ENCODE data around the gene TM4SF20. TPM values are rescaled to one million over a fixed set of nuclear protein-coding genes. Genes with fewer than 3 reads are reported as not detected.

TM4SF20 gene
- total RNA-seq, 4 donors from 2014 or later: not detected

GRCh38 chr2:227323818-227324217 is 55.3 kb downstream of the TM4SF20 start:
- DNase-seq: no peak
- 97 to 99% methylated on average over 4 of the region's 4 CpGs for WGBS, 2 donors
- Histone ChIP-seq H3K27me3 (no peaks in the 10 kb centered on the region), H3K4me1 (peaks cover 0 to 31% (median 5%) of the 10 kb centered on the region in 3 donors), H3K4me3 (no peak overlapping the region), H3K36me3 (peaks cover 0 to 3% (median 0%) of the 10 kb centered on the region in 3 donors), H3K27ac (no peak overlapping the region), H3K9me3 (no peaks in the 10 kb centered on the region)
- intact Hi-C loops (cut with DNase I): no loop called here
- TF ChIP-seq, protein P1, sequence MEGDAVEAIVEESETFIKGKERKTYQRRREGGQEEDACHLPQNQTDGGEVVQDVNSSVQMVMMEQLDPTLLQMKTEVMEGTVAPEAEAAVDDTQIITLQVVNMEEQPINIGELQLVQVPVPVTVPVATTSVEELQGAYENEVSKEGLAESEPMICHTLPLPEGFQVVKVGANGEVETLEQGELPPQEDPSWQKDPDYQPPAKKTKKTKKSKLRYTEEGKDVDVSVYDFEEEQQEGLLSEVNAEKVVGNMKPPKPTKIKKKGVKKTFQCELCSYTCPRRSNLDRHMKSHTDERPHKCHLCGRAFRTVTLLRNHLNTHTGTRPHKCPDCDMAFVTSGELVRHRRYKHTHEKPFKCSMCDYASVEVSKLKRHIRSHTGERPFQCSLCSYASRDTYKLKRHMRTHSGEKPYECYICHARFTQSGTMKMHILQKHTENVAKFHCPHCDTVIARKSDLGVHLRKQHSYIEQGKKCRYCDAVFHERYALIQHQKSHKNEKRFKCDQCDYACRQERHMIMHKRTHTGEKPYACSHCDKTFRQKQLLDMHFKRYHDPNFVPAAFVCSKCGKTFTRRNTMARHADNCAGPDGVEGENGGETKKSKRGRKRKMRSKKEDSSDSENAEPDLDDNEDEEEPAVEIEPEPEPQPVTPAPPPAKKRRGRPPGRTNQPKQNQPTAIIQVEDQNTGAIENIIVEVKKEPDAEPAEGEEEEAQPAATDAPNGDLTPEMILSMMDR (IDR thresholded peaks at IDR 0.05): no peak

DNA sequence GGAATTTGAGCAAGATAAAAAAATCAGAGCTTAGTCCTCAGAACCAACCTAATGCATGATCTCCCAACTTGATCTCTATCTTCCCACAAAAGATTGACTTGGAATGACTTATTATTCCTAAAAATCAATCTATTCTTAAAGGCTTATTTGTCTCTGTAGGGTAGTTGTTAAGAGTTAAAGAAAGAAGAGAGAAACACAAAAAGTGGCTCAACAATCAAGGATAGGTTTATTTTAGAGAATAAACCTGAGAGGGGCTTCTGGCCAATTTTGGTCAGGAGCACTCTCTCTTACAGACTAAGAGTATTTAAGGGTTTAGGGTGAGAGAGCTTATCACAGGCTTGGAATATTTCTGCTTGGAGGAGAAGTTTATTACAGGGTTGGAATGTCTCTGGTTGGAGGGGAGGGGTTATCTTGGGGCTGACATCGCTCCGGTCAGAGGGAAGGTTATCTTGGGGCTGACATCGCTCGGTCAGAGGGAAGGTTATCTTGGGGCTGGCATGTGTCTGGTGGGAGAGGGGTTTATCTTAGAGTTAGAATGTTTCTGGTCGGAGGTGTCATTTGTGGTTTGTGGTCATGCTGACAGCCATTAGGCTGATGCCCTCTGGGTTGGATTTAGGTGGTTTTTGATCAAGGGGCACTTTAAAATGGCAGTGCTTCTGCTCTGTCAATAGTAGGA is 56.4 kb downstream of the TM4SF20 start:
- Histone ChIP-seq H3K27me3 (no peaks in the 10 kb centered on the region), H3K9me3 (no peaks in the 10 kb centered on the region), H3K27ac (no peak overlapping the region), H3K4me3 (no peak overlapping the region), H3K4me1 (peaks cover 0 to 29% (median 5%) of the 10 kb centered on the region in 3 donors), H3K36me3 (no peaks in the 10 kb centered on the region)
- no peak for DNase-seq
- intact Hi-C loops (cut with DNase I): no loop called here
- WGBS, 2 donors: 89 to 93% methylated on average over 5 of the region's 5 CpGs
- TF ChIP-seq, protein P1 (IDR thresholded peaks at IDR 0.05): no peak
- TF ChIP-seq POLR2A (IDR thresholded peaks at IDR 0.05): no peak

DNA sequence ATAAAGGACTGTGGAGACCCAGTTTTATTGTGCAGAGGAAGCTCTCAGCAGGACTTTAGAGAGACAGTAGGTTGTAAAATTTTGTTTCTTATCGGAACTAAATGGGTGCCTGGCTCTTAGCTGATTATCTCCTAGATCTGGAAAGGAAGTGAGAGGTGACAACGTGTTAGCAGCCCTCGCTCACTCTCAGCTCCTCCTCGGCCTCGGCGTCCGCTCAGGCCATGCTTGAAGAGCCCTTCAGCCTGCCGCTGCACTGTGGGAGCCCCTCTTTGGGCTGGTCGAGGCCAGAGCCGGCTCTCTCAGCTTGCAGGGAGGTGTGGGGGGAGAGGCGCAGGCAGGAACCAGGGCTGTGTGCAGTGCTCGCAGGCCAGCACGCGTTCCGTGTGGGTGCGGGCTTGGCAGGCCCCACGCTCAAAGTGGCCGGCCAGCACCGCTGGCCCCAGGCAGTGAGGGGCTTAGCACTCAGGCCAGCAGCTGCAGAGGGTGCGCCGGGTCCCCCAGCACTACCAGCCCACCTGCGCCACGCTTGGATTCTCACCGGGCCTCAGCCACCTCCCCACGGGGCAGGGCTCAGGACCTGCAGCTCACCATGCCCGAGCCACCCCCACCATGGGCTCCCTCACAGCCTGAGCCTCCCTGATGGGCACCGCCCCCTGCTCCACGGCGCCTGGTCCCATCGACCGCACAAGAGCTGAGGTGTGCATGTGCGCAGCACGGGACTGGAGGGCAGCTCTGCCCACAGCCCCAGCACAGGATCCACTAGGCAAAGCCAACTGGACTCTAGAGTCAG is 58.6 kb downstream of the TM4SF20 start:
- no peaks in the 10 kb centered on the region for H3K36me3 ChIP-seq
- H3K4me3 ChIP-seq: no peak overlapping the region
- TF ChIP-seq POLR2A (IDR thresholded peaks at IDR 0.05): no peak
- TF ChIP-seq, protein P1 (IDR thresholded peaks at IDR 0.05): no peak
- no peaks in the 10 kb centered on the region for H3K9me3 ChIP-seq
- no peaks in the 10 kb centered on the region for H3K27me3 ChIP-seq
- no peak for DNase-seq
- 91 to 94% methylated on average over 7 to 8 of the region's 33 CpGs for WGBS, 2 donors
- intact Hi-C loops (cut with DNase I): no loop called here
- no peak overlapping the region for H3K27ac ChIP-seq
- peaks cover 0 to 8% (median 0%) of the 10 kb centered on the region in 3 donors for H3K4me1 ChIP-seq

GRCh38 chr2:227317834-227318233 is 61.3 kb downstream of the TM4SF20 start:
- no peaks in the 10 kb centered on the region for H3K9me3 ChIP-seq
- TF ChIP-seq, protein P1 (IDR thresholded peaks at IDR 0.05): no peak
- TF ChIP-seq POLR2A (IDR thresholded peaks at IDR 0.05): no peak
- H3K27ac ChIP-seq: no peak overlapping the region
- H3K27me3 ChIP-seq: no peaks in the 10 kb centered on the region
- H3K36me3 ChIP-seq: no peaks in the 10 kb centered on the region
- H3K4me3 ChIP-seq: no peak overlapping the region
- WGBS, 2 donors: 96 to 100% methylated on average over 2 of the region's 2 CpGs
- H3K4me1 ChIP-seq: no peaks in the 10 kb centered on the region
- DNase-seq: no peak
- intact Hi-C loops (cut with DNase I): no loop called here

GRCh38 chr2:227313310-227313709 is 65.8 kb downstream of the TM4SF20 start:
- H3K4me3 ChIP-seq: no peak overlapping the region
- no peak for DNase-seq
- intact Hi-C loops (cut with DNase I): no loop called here
- H3K27ac ChIP-seq: no peak overlapping the region
- H3K9me3 ChIP-seq: no peaks in the 10 kb centered on the region
- H3K4me1 ChIP-seq: peaks cover 0 to 6% (median 0%) of the 10 kb centered on the region in 3 donors
- WGBS, 2 donors: 81 to 89% methylated on average over 1 of the region's 1 CpG
- H3K36me3 ChIP-seq: no peaks in the 10 kb centered on the region
- H3K27me3 ChIP-seq: no peaks in the 10 kb centered on the region
- TF ChIP-seq, protein P1 (IDR thresholded peaks at IDR 0.05): no peak
- no peak for TF ChIP-seq POLR2A (IDR thresholded peaks at IDR 0.05)
